ENCODE results near the gene SET. TPM values are rescaled to one million over a fixed set of nuclear protein-coding genes. Genes with fewer than 3 reads are reported as not detected.

Gene SET, protein sequence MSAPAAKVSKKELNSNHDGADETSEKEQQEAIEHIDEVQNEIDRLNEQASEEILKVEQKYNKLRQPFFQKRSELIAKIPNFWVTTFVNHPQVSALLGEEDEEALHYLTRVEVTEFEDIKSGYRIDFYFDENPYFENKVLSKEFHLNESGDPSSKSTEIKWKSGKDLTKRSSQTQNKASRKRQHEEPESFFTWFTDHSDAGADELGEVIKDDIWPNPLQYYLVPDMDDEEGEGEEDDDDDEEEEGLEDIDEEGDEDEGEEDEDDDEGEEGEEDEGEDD
- total RNA-seq (2022): 710 and 745 TPM in 2 replicates
- percentile 99 among the genes with signal in this experiment for Bru-seq, nascent RNA
- percentile 100 among the genes with signal in this experiment for BruChase-seq, experiment 1, labeled RNA remaining after a 2-hour chase
- percentile 100 among the genes with signal in this experiment for BruChase-seq, experiment 2, labeled RNA remaining after a 6-hour chase
- long read RNA-seq, transcript SET-201 (8 exons, 2,915 nt): major isoform, 157 of 227 reads
- long read RNA-seq, transcript SET-204 (8 exons, 2,850 nt): minor isoform, 33 of 227 reads
- long read RNA-seq, partial matches to known transcripts: 8 of 227 reads
- long read RNA-seq, other reads (novel, unspliced or antisense): 29 of 227 reads

DNA sequence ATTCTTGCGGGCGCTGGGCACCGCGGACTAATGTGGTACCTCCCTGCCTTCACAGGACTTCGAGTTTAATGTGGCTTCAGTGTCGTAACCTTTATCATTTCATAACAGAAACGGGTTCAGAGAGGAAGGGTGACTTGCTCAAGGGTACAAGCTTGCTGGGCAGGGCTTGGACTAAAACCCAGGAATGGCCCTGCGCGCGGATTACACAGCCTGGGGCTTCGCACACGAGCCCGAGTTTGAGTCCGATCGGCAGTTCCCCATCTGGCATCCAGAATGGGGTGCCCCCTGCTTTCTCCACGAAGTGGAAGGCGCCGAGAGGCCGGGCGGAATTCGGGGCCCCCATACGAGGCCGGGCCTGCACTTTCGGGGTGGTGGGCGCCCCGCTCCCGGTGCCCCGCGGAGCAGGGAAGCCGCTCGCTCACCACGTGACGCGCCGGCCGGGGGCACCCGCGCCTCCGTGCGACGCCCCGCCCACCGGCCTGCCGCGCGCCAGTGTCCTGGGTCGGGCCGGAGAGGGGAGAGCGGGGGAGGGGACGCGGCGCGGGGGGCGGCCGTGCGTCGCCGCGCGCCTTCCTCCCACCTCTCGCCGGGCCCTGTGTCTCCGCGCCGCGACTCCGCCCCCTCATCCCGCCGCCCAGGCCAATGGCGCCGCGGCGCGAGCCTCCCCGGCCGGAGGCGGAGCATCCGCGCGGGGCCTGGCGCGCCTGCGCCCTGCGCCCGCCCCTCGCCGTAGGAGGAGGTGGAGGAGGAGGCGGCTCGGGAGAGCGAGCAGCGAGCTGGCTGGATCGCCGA is at the start of gene SET:
TSS of gene SET (plus strand) at position 722 of the 792 bp plus-strand sequence. CDS start 361 bp downstream, outside the sequence.
- H3K36me3 Mint-ChIP-seq (ENCODE audit: insufficient read depth, unreplicated experiment): peaks cover 81% of the 10 kb centered on the region
- peak; percentile 94 to 98 for DNase-seq
- no peak for TF ChIP-seq CTCF (IDR thresholded peaks at IDR 0.05; ENCODE audit: insufficient read depth in 1 of 2, low read depth in 1 of 2, low read length in 1 of 2, severe bottlenecking in 1 of 2, unreplicated experiment in 1 of 2)

DNA sequence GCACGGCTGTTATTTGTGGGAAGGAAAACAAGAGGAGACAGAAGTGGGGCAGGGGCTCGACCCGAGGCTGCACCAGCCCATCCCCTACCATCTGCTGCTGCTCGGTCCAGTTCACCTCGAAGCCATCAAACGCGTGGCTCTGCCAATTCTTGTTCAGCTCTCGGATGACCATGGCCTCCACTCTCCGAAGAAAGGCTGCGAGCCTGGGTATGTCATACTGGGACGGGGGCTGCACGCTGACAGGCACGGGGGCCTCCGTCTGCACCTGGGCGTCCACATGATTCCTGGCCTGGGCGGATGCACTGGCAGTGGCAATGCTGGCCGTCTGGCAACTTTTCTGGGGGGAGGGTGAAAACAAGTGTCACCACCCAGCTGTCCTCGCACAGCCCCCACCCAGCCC is 48.4 kb upstream of the SET start:
- TF ChIP-seq CTCF (IDR thresholded peaks at IDR 0.05; ENCODE audit: insufficient read depth in 1 of 2, low read depth in 1 of 2, low read length in 1 of 2, severe bottlenecking in 1 of 2, unreplicated experiment in 1 of 2): no peak
- Mint-ChIP-seq H3K4me1 (ENCODE audit: low read depth, unreplicated experiment) (peaks cover 6% of the 10 kb centered on the region), H3K27ac (ENCODE audit: unreplicated experiment) (no peak overlapping the region), H3K27me3 (ENCODE audit: insufficient read depth, unreplicated experiment) (no peaks in the 10 kb centered on the region), H3K9me3 (ENCODE audit: unreplicated experiment) (no peaks in the 10 kb centered on the region), H3K36me3 (ENCODE audit: insufficient read depth, unreplicated experiment) (peaks cover 51% of the 10 kb centered on the region), H3K4me3 (ENCODE audit: unreplicated experiment) (no peak overlapping the region)
- Histone ChIP-seq H3K27me3 (replicated peaks; ENCODE audit: control insufficient read depth, insufficient read depth, low read length) (no peaks in the 10 kb centered on the region), H3K4me1 (peaks cover 15% of the 10 kb centered on the region), H3K36me3 (ENCODE audit: control insufficient read depth, insufficient read depth, low read length) (no peaks in the 10 kb centered on the region; the same call in 1 of the 2 replicates), H3K4me3 (ENCODE audit: low read depth, low read length) (no peak overlapping the region), H3K9me3 (no peaks in the 10 kb centered on the region)
- ChIA-PET CTCF (no interaction called here), POLR2A (no interaction called here)
- BruUV-seq (replicated peaks): no TSS peak
- no peak for DNase-seq
- intact Hi-C loops (cut with micrococcal nuclease; ENCODE audit: unreplicated experiment): no loop called here

More for the DNA sequence above, at the start of gene SET:
- no peaks in the 10 kb centered on the region for H3K27me3 Mint-ChIP-seq (ENCODE audit: insufficient read depth, unreplicated experiment)
- H3K4me1 Mint-ChIP-seq (ENCODE audit: low read depth, unreplicated experiment): peaks cover 32% of the 10 kb centered on the region
- H3K27me3 ChIP-seq (replicated peaks; ENCODE audit: control insufficient read depth, insufficient read depth, low read length): no peaks in the 10 kb centered on the region
- H3K27ac Mint-ChIP-seq (ENCODE audit: unreplicated experiment): peak within 1 kb of the TSS; percentile 93
- no peaks in the 10 kb centered on the region for H3K9me3 Mint-ChIP-seq (ENCODE audit: unreplicated experiment)
- no TSS peak for BruUV-seq (replicated peaks)
- peak within 1 kb of the TSS; percentile 96 for H3K4me3 Mint-ChIP-seq (ENCODE audit: unreplicated experiment)
- CTCF ChIA-PET: interaction anchor here (1.0 to 1.2 kb wide), 2 partner anchors 53 to 141 kb away, joined by 3 to 6 read pairs; partner anchors contain the start of gene SPOUT1
- intact Hi-C loops (cut with micrococcal nuclease; ENCODE audit: unreplicated experiment): loop anchor here (2.0 kb wide), 1 partner anchor 36 kb away; the partner anchor contains the start of gene ZDHHC12
- no peaks in the 10 kb centered on the region for H3K9me3 ChIP-seq
- POLR2A ChIA-PET: interaction anchor here (0.6 to 2.0 kb wide), 6 partner anchors 9 to 53 kb away, joined by 3 to 26 read pairs (median 4); partner anchors contain the start of gene ZDHHC12
- peaks cover 29% of the 10 kb centered on the region for H3K4me1 ChIP-seq
- H3K36me3 ChIP-seq (ENCODE audit: control insufficient read depth, insufficient read depth, low read length): 0 out of 2 replicates have a peak, but pooled peaks cover 1% of the 10 kb centered on the region
- peak within 1 kb of the TSS; percentile 68 for H3K4me3 ChIP-seq (ENCODE audit: low read depth, low read length)

Data from Caco-2 (cell line).